K562 (cell line): ENCODE measurements around the gene SLPI. TPM values are rescaled to one million over a fixed set of nuclear protein-coding genes. Genes with fewer than 3 reads are reported as not detected.

Source experiments
- ARID1B ChIP-seq: fragments of 450-650 bp; IDR thresholded peaks from 2 replicates; pipeline ENCODE4 v1.6.1; 2016; ENCODE audit warnings: antibody characterized with exemption, mild to moderate bottlenecking, inconsistent platforms
- EWSR1 ChIP-seq: fragments of 450-650 bp; IDR thresholded peaks from 2 replicates; pipeline ENCODE4 v1.6.1; 2018; ENCODE audit warnings: borderline replicate concordance, mild to moderate bottlenecking, low read depth, moderate library complexity; ENCODE audit not compliant: partially characterized antibody
- MCM7 ChIP-seq, 2 experiments: fragments of 450-650 bp; IDR thresholded peaks; 2 replicates each; pipeline ENCODE4 v1.6.1; 2016 to 2018
- POLR2AphosphoS2 ChIP-seq: IDR thresholded peaks from 2 replicates; pipeline ENCODE4 v1.6.1; 2012; ENCODE audit warnings: low read length, improper control_type of control experiment
- SMC3 ChIP-seq: conservative IDR thresholded peaks from 2 replicates; pipeline ENCODE4 v1.6.1; 2011; ENCODE audit warnings: low read depth, low read length, improper control_type of control experiment; ENCODE audit not compliant: insufficient read depth
- SPI1 ChIP-seq: IDR thresholded peaks from 2 replicates; pipeline ENCODE4 v1.6.1; 2011; ENCODE audit warnings: low read depth, low read length, control low read depth, borderline replicate concordance
- XRCC5 ChIP-seq: fragments of 200-400 bp; formaldehyde crosslinking; IDR thresholded peaks from 2 replicates; pipeline ENCODE4 v1.6.1; 2017; ENCODE audit warnings: low read depth, mild to moderate bottlenecking, low read length
- ZKSCAN1 ChIP-seq: fragments of 150-350 bp; IDR thresholded peaks from 2 replicates; pipeline ENCODE4 v1.6.1; 2016; ENCODE audit warnings: low read depth, low read length
- ZNF764 ChIP-seq: fragments of 250-450 bp; sonication (Bioruptor Pico); IDR thresholded peaks from 2 replicates; pipeline ENCODE4 v1.4.0; 2020; ENCODE audit warnings: low read depth, mild to moderate bottlenecking, moderate library complexity
- polyA plus RNA-seq, 8 experiments: library from polyadenylated mRNA; depleted of rRNA in 4 of 8; stranded (reverse) in 5 of 8; unstranded in 3 of 8; fragments of >200 nt; fragmentation: Nextera tagmentation in 2 of 8; fragmentation: Illumina TruSeq in 1 of 8; extraction: Ambion mirVana in 2 of 8; extraction: Trizol in 1 of 8; gene quantifications; 2 replicates each; pipeline versions ENCODE4 v1.2.1 to v1.2.3, GENCODE V29; 2011 to 2014; ENCODE audit warnings: inconsistent platforms in 1 of 8, missing spikeins in 1 of 8
- total RNA-seq, 7 experiments: library from RNA; depleted of rRNA in 6 of 7; stranded (reverse); fragments of >200 nt in 6 of 7; fragmentation: Illumina TruSeq in 2 of 7; extraction: Trizol in 2 of 7; gene quantifications; 2 replicates each; pipeline versions ENCODE4 v1.2.1 to v1.2.3, GENCODE V29; 2011 to 2021; ENCODE audit warnings: low replicate concordance in 1 of 7
- TF ChIP-seq, protein P1 (sequence below): fragments of 450-650 bp; IDR thresholded peaks from 2 replicates; pipeline ENCODE4 v1.6.1; 2016; ENCODE audit warnings: borderline replicate concordance
- TF ChIP-seq, protein P2 (sequence below), 2 experiments: fragments of 450-650 bp in 1 of 2; sonication (generic) in 1 of 2; formaldehyde crosslinking in 1 of 2; IDR thresholded peaks; 2 replicates each; pipeline versions ENCODE4 v1.7.1 to v1.9.0; 2016 to 2022; ENCODE audit warnings: inconsistent platforms in 1 of 2, mild to moderate bottlenecking in 1 of 2, missing genetic modification reagents in 1 of 2

Gene SLPI
- total and polyA plus RNA-seq, 9 of the 15 experiments (the other 6 are each of a cell fraction or from before 2014, with no cell fraction given) = 0.78 TPM; not detected in 8

DNA sequence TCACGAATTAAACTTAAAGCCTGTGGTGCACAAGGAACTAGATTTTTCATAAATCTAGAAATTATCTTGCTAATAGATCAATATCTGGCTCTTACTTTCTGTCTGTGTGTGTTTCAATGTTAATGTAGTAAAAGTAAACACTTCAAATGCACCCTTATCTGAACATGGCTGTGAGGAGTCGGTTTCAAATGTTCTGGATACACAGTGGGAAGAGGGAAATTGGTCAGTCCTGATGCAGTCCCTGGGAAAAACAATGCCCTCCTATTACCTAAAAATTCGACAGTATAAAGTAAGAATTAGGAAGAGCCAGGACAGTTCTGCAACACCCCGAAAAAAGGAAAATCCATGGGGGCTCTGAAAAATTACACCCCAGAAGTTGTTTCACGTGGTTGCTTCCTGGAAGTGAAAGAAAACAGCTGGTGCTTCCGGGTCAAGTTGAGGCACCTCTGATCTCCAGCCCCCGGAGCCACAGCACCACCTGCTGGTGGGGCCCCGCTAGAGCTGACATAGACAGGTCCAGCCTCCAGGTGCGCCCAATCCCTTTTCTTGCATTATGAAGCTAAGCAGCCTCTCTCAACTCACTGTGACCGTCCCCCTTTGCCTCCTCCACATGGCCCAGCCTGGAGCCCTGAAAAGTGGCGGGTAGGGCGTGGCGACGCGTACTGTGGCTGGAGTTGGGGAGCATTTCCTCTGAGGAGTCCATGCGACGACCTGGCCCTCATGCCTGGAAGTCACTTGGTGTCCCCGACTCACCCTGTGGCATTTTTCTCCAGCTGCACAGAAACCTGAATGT is 24.9 kb downstream of the SLPI start (continued):
- TF ChIP-seq ZKSCAN1 (no peak), POLR2AphosphoS2 (no peak), ARID1B (no peak), SMC3 (peak; percentile 36), EWSR1 (no peak), SPI1 (no peak), ZNF764 (CRISPR knock-in tag) (no peak), MCM7 (IDR thresholded peaks at IDR 0.05) (no peak), XRCC5 (no peak)
- TF ChIP-seq, protein P1, sequence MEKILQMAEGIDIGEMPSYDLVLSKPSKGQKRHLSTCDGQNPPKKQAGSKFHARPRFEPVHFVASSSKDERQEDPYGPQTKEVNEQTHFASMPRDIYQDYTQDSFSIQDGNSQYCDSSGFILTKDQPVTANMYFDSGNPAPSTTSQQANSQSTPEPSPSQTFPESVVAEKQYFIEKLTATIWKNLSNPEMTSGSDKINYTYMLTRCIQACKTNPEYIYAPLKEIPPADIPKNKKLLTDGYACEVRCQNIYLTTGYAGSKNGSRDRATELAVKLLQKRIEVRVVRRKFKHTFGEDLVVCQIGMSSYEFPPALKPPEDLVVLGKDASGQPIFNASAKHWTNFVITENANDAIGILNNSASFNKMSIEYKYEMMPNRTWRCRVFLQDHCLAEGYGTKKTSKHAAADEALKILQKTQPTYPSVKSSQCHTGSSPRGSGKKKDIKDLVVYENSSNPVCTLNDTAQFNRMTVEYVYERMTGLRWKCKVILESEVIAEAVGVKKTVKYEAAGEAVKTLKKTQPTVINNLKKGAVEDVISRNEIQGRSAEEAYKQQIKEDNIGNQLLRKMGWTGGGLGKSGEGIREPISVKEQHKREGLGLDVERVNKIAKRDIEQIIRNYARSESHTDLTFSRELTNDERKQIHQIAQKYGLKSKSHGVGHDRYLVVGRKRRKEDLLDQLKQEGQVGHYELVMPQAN = no peak
- TF ChIP-seq, protein P2, sequence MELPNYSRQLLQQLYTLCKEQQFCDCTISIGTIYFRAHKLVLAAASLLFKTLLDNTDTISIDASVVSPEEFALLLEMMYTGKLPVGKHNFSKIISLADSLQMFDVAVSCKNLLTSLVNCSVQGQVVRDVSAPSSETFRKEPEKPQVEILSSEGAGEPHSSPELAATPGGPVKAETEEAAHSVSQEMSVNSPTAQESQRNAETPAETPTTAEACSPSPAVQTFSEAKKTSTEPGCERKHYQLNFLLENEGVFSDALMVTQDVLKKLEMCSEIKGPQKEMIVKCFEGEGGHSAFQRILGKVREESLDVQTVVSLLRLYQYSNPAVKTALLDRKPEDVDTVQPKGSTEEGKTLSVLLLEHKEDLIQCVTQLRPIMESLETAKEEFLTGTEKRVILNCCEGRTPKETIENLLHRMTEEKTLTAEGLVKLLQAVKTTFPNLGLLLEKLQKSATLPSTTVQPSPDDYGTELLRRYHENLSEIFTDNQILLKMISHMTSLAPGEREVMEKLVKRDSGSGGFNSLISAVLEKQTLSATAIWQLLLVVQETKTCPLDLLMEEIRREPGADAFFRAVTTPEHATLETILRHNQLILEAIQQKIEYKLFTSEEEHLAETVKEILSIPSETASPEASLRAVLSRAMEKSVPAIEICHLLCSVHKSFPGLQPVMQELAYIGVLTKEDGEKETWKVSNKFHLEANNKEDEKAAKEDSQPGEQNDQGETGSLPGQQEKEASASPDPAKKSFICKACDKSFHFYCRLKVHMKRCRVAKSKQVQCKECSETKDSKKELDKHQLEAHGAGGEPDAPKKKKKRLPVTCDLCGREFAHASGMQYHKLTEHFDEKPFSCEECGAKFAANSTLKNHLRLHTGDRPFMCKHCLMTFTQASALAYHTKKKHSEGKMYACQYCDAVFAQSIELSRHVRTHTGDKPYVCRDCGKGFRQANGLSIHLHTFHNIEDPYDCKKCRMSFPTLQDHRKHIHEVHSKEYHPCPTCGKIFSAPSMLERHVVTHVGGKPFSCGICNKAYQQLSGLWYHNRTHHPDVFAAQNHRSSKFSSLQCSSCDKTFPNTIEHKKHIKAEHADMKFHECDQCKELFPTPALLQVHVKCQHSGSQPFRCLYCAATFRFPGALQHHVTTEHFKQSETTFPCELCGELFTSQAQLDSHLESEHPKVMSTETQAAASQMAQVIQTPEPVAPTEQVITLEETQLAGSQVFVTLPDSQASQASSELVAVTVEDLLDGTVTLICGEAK (IDR thresholded peaks at IDR 0.05) = peak; percentile 89
- TF ChIP-seq, protein P2 (CRISPR knock-in tag; IDR thresholded peaks at IDR 0.05) = no peak
